Fibroblast of villous mesenchyme (primary cell): ENCODE measurements around the gene KATNAL2. TPM values are rescaled to one million over a fixed set of nuclear protein-coding genes. Genes with fewer than 3 reads are reported as not detected.

Source experiments
- DNase-seq: peaks from one replicate; pipeline ENCODE4 v3.0.0-alpha.2; 2010; ENCODE audit warnings: low read depth
- H3K4me3 ChIP-seq: 2 replicates; pipeline ENCODE4 v1.5.1; 2011; ENCODE audit warnings: low read depth, mild to moderate bottlenecking, low read length
- CTCF ChIP-seq: IDR thresholded peaks from 2 replicates; pipeline ENCODE4 v1.5.1; 2012; ENCODE audit warnings: low read depth, mild to moderate bottlenecking, low read length; ENCODE audit not compliant: insufficient read depth
- total RNA-seq: library from RNA; depleted of rRNA; stranded (reverse); fragments of >200 nt; gene quantifications from 2 replicates; pipeline ENCODE4 v1.2.3, GENCODE V29; 2012

KATNAL2 gene
- total RNA-seq, 1 donor: 1.3 TPM

- no peak for TF ChIP-seq CTCF
Measured at GRCh38 chr18:46939337-46939963, 22.0 kb downstream of the KATNAL2 start.

GRCh38 chr18:46939998-46940571, 22.7 kb downstream of the KATNAL2 start:
- no peak overlapping the region for H3K4me3 ChIP-seq
- TF ChIP-seq CTCF: no peak
- no peak for DNase-seq

More at GRCh38 chr18:46939337-46939963, 22.0 kb downstream of the KATNAL2 start:
- no peak overlapping the region for H3K4me3 ChIP-seq
- peak; percentile 82 for DNase-seq

GRCh38 chr18:46942646-46943045, 25.2 kb downstream of the KATNAL2 start:
- no peak for DNase-seq
- no peak overlapping the region for H3K4me3 ChIP-seq
- TF ChIP-seq CTCF: no peak

- TF ChIP-seq CTCF: no peak
- DNase-seq: peak; percentile 79
- peak overlapping the region; percentile 68 for H3K4me3 ChIP-seq
Measured at GRCh38 chr18:46946656-46947282, 29.4 kb downstream of the KATNAL2 start.

GRCh38 chr18:46950064-46950656, 32.8 kb downstream of the KATNAL2 start:
- DNase-seq: peak; percentile 12

GRCh38 chr18:46953195-46953594, 35.8 kb downstream of the KATNAL2 start:
- no peak overlapping the region for H3K4me3 ChIP-seq
- TF ChIP-seq CTCF: no peak
- no peak for DNase-seq

More at GRCh38 chr18:46950064-46950656, 32.8 kb downstream of the KATNAL2 start:
- H3K4me3 ChIP-seq: no peak overlapping the region
- TF ChIP-seq CTCF: peak; percentile 43
